HT-29 (cell line): Measurements from ENCODE around the gene PXDC1. TPM values are rescaled to one million over a fixed set of nuclear protein-coding genes. Genes with fewer than 3 reads are reported as not detected.
"Not testable (repeated sequence)": the region's sequence is repeated elsewhere in the genome, so short reads cannot be mapped to it uniquely, and the experiment has no call there.

ENCODE experiments used
- DNase-seq: peaks from one replicate; pipeline ENCODE4 v3.0.0-alpha.2; 2015; ENCODE audit warnings: low spot score
- total RNA-seq: library from RNA; depleted of rRNA; stranded (reverse); fragments of >200 nt; shearing (Covaris generic); gene quantifications from 2 replicates; pipeline ENCODE4 v1.2.3, GENCODE V29; 2014

The PXDC1 gene
- total RNA-seq, 1 experiment from 2014 or later: 44.4 TPM

GRCh38 chr6:3712827-3713665 is 38.5 kb downstream of the PXDC1 start:
- DNase-seq: no peak

- DNase-seq: no peak
Measured at GRCh38 chr6:3711776-3712175, 39.7 kb downstream of the PXDC1 start.

GRCh38 chr6:3710403-3710802 is 41.1 kb downstream of the PXDC1 start:
- no peak for DNase-seq

- DNase-seq: no peak
Measured at GRCh38 chr6:3708540-3708939, 43.0 kb downstream of the PXDC1 start.

GRCh38 chr6:3707751-3708412 is 43.6 kb downstream of the PXDC1 start:
- no peak for DNase-seq

- no peak for DNase-seq
Measured at GRCh38 chr6:3707024-3707423, 44.5 kb downstream of the PXDC1 start.

GRCh38 chr6:3706547-3706946 is 45.0 kb downstream of the PXDC1 start:
- no peak for DNase-seq

GRCh38 chr6:3701631-3702030 is 49.9 kb downstream of the PXDC1 start:
- no peak for DNase-seq

- DNase-seq: no peak
Measured at GRCh38 chr6:3699231-3699630, 52.3 kb downstream of the PXDC1 start.

GRCh38 chr6:3698021-3698420 is 53.5 kb downstream of the PXDC1 start:
- no peak for DNase-seq

- DNase-seq: no peak
Measured at GRCh38 chr6:3697609-3698008, 53.9 kb downstream of the PXDC1 start.

- DNase-seq: no peak
Measured at GRCh38 chr6:3696525-3697088, 54.9 kb downstream of the PXDC1 start.

GRCh38 chr6:3695065-3695817 is 56.3 kb downstream of the PXDC1 start:
- DNase-seq: peak; percentile 10

GRCh38 chr6:3693831-3694230 is 57.7 kb downstream of the PXDC1 start:
- DNase-seq: no peak

- no peak for DNase-seq
Measured at GRCh38 chr6:3690506-3690905, 61.0 kb downstream of the PXDC1 start.

GRCh38 chr6:3687847-3688246 is 63.7 kb downstream of the PXDC1 start:
- DNase-seq: no peak

GRCh38 chr6:3683331-3683730 is 68.2 kb downstream of the PXDC1 start:
- DNase-seq: no peak

- no peak for DNase-seq
Measured at GRCh38 chr6:3678946-3679345, 72.6 kb downstream of the PXDC1 start.

- DNase-seq: not testable (repeated sequence)
Measured at GRCh38 chr6:3677751-3678150, 73.8 kb downstream of the PXDC1 start.

GRCh38 chr6:3677351-3677750 is 74.2 kb downstream of the PXDC1 start:
- not testable (repeated sequence) for DNase-seq
